ENCODE results near the gene MUC5B.
A peak's percentile ranks its signal among the peaks of the same experiment; 100 is the strongest.

Gene MUC5B

GRCh38 chr11:1290052-1291040 lies 67.5 kb downstream of the MUC5B start:
- TF ChIP-seq, protein P1, sequence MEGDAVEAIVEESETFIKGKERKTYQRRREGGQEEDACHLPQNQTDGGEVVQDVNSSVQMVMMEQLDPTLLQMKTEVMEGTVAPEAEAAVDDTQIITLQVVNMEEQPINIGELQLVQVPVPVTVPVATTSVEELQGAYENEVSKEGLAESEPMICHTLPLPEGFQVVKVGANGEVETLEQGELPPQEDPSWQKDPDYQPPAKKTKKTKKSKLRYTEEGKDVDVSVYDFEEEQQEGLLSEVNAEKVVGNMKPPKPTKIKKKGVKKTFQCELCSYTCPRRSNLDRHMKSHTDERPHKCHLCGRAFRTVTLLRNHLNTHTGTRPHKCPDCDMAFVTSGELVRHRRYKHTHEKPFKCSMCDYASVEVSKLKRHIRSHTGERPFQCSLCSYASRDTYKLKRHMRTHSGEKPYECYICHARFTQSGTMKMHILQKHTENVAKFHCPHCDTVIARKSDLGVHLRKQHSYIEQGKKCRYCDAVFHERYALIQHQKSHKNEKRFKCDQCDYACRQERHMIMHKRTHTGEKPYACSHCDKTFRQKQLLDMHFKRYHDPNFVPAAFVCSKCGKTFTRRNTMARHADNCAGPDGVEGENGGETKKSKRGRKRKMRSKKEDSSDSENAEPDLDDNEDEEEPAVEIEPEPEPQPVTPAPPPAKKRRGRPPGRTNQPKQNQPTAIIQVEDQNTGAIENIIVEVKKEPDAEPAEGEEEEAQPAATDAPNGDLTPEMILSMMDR (IDR thresholded peaks at IDR 0.05; ENCODE audit: control insufficient read depth, insufficient read depth, low read depth, low read length, missing control alignments), result no peak
- H3K4me3 ChIP-seq (ENCODE audit: control insufficient read depth, low read depth, low read length), result no peak overlapping the region
- DNase-seq (ENCODE audit: low read depth), result no peak

DNA sequence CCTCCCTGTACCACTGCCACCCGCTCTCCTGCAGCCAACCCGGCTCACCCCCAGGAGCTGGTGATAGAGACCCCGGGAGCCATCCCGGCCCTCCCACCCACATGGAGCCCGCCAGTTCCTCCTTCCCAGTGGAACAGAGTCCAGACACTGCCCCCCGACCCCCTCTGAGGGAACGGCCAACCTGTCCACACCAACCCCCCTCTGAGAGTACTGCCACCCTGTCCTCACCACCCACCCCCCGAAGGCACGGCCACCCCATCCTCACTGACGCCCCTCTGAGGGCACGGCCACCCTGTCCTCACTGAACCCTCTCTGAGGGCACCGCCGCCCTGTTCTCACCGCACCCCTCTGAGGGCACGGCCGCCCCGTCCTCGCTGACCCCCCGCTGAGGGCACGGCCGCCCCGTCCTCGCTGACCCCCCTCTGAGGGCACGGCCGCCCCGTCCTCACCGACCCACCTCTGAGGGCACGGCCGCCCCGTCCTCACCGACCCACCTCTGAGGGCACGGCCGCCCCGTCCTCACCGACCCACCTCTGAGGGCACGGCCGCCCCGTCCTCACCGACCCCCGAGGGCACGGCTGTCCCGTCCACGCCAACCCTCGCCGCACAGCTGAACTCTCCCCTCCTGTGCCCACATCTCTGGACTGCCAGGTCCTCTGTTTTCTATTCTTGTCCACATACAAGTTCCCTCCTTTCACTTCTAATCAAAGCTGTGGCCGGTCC lies 68.6 kb downstream of the MUC5B start:
- TF ChIP-seq, protein P1 (IDR thresholded peaks at IDR 0.05; ENCODE audit: control insufficient read depth, insufficient read depth, low read depth, low read length, missing control alignments), result no peak
- H3K4me3 ChIP-seq (ENCODE audit: control insufficient read depth, low read depth, low read length), result no peak overlapping the region
- DNase-seq (ENCODE audit: low read depth), result no peak

GRCh38 chr11:1292018-1292643 lies 69.3 kb downstream of the MUC5B start:
- H3K4me3 ChIP-seq (ENCODE audit: control insufficient read depth, low read depth, low read length), result no peak overlapping the region
- TF ChIP-seq, protein P1 (IDR thresholded peaks at IDR 0.05; ENCODE audit: control insufficient read depth, insufficient read depth, low read depth, low read length, missing control alignments), result no peak
- DNase-seq (ENCODE audit: low read depth), result no peak

DNA sequence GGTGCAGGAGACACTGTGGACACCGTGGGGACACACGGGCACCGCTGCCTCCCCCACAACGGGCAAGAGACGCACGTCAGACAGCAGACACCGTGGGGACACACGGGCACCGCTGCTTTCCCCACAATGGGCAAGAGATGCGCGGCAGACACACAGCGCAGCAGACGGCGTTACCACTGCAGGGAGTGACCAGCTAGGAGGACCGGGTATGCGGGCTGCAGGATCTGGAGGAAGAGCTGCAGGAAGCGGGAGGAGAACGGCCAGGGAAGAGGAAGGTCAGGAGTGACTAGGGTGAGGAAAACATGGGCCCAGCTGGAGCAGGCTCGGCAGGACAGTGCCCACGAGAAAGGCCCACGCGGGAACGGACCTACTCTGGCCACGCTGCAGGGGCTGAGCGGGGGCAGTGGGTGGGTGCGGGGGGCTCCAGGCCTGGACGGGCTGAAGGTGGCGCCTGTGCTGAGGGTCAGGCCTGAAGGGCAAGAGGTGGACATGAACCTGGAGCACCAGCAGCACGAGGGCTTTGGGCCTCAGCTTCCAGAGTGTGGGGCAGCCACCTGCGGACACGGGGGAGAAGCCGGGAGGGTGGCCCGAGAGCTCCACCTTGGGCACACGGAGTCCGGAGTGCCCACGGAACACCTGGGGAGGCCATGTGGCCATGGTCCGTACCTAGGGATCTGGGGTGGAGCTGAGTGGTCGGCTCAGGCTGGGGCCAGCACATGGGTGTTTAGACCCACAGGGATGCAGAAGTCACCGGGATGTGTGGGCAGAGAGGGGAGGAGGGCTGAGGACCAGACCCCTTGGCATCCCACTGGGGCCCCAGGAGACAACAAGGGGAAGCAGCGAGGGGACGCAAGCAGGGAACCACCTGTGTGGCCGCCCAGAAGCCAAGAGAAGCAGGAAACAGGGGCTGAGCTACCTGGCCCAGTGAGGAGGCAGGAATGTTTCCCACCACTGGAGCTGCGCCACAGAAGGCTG lies 70.1 kb downstream of the MUC5B start:
- DNase-seq (ENCODE audit: low read depth), result no peak
- TF ChIP-seq, protein P1 (IDR thresholded peaks at IDR 0.05; ENCODE audit: control insufficient read depth, insufficient read depth, low read depth, low read length, missing control alignments), result no peak
- H3K4me3 ChIP-seq (ENCODE audit: control insufficient read depth, low read depth, low read length), result no peak overlapping the region

GRCh38 chr11:1293619-1294015 lies 70.8 kb downstream of the MUC5B start:
- TF ChIP-seq, protein P1 (IDR thresholded peaks at IDR 0.05; ENCODE audit: control insufficient read depth, insufficient read depth, low read depth, low read length, missing control alignments), result peak; percentile 34
- no peak overlapping the region for H3K4me3 ChIP-seq (ENCODE audit: control insufficient read depth, low read depth, low read length)
- DNase-seq (ENCODE audit: low read depth), result no peak

Data from AG09309 (cell line).